Stomach (tissue), 4 donors: ENCODE data around the gene FBXO46.

Experiments used
- POLR2AphosphoS5 ChIP-seq, 3 donors: sonication (generic); formaldehyde crosslinking; IDR thresholded peaks; one replicate each; pipeline ENCODE4 v1.6.1; 2016; ENCODE audit warnings: antibody characterized with exemption in 3 of 3
- TF ChIP-seq, protein P1 (sequence below), 7 experiments: fragments of 450-650 bp in 4 of 7; fragments of 200-600 bp in 3 of 7; sonication (generic) in 3 of 7; IDR thresholded peaks; one replicate each; pipeline ENCODE4 v1.5.1; 2016 to 2019; ENCODE audit warnings: antibody characterized with exemption in 7 of 7, control low read depth in 2 of 7, mild to moderate bottlenecking in 1 of 7

DNA sequence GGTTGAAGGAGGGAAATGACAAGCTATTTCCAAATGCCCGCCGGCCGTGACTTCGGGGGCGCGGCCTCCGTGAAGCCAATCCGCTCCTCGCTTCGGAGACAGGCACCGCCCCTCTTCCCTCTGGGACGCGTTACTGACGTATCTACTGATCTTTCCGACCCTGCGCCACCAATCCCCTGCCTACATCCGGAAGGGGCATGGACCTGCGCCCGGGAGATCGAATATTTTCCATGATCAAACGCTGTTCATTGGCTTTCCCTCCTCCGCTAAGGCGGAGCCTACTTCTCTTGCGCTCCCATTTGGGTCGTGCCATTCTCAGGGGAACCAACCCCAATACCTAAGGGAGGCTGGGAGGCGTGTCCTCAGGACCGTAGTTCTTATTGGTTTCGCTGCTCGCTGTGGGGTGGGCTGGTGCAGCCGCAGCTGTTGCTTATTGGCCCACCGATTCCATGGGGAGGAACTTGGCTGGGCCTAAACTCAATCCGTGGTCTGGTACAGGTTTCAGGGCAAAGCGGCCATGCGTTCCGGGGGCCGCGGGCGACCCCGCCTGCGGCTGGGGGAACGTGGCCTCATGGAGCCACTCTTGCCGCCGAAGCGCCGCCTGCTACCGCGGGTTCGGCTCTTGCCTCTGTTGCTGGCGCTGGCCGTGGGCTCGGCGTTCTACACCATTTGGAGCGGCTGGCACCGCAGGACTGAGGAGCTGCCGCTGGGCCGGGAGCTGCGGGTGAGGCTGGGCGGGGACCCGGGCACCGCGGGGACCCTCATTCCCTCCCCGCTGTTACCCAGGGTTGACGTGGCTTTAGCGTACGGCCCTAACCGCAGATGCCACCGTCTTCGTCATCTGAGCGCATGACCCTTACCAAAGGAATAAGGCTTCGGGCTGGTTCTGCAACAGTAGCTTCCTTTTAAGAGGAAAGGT is 38.2 kb downstream of the FBXO46 start, which contains the start of gene QPCTL:
- TF ChIP-seq, protein P1, sequence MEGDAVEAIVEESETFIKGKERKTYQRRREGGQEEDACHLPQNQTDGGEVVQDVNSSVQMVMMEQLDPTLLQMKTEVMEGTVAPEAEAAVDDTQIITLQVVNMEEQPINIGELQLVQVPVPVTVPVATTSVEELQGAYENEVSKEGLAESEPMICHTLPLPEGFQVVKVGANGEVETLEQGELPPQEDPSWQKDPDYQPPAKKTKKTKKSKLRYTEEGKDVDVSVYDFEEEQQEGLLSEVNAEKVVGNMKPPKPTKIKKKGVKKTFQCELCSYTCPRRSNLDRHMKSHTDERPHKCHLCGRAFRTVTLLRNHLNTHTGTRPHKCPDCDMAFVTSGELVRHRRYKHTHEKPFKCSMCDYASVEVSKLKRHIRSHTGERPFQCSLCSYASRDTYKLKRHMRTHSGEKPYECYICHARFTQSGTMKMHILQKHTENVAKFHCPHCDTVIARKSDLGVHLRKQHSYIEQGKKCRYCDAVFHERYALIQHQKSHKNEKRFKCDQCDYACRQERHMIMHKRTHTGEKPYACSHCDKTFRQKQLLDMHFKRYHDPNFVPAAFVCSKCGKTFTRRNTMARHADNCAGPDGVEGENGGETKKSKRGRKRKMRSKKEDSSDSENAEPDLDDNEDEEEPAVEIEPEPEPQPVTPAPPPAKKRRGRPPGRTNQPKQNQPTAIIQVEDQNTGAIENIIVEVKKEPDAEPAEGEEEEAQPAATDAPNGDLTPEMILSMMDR (IDR thresholded peaks at IDR 0.05), result no peak
- TF ChIP-seq POLR2AphosphoS5 (IDR thresholded peaks at IDR 0.05), result peak; percentile 68 to 93 (median 71)
